Epithelial cell of esophagus (primary cell): Measurements from ENCODE around the gene KRT9.
A peak's percentile ranks its signal among the peaks of the same experiment; 100 is the strongest.
"Not testable (repeated sequence)": the region's sequence is repeated elsewhere in the genome, so short reads cannot be mapped to it uniquely, and the experiment has no call there.

Source experiments
- DNase-seq: peaks from one replicate; pipeline ENCODE4 v3.0.0; 2010; ENCODE audit warnings: low read depth
- H3K4me3 ChIP-seq: 2 replicates; pipeline ENCODE4 v1.5.1; 2011; ENCODE audit warnings: mild to moderate bottlenecking, low read length, control low read depth
- TF ChIP-seq, protein P1 (sequence below): IDR thresholded peaks from 2 replicates; pipeline ENCODE4 v1.5.1; 2011; ENCODE audit warnings: low read depth, mild to moderate bottlenecking, low read length, control low read depth, inconsistent platforms; ENCODE audit not compliant: insufficient read depth; ENCODE audit errors: missing control alignments

The KRT9 gene

DNA sequence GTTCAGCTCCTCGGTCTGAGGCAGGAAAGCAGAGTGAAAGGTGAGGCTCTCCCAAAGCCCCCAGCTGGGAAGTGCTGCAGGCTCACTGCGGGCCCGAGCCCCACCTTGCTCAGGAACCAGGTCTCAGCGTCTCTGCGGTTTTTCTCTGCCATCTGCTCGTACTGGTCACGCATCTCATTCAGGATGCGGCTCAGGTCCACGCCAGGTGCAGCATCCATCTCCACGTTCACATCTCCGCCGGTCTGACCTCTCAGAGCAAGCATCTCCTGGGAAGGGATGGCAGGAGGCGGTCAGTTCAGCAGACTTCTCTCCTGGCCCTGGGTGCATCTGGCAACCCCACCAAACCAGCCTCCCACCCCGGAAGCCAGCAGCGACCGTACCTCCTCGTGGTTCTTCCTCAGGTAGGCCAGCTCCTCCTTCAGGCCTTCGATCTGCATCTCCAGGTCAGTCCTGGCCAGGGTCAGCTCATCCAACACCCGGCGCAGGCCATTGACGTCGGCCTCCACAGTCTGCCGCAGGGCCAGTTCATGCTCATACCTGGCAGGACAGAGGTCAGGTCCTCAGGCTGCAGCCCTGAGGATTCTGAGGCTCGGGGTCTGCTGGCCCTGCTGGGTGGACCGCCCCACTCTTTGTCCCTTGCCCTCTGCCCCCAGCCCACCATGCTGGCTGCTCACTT is 39.2 kb upstream of the KRT9 start:
- peak overlapping the region; percentile 57 for H3K4me3 ChIP-seq
- TF ChIP-seq, protein P1, sequence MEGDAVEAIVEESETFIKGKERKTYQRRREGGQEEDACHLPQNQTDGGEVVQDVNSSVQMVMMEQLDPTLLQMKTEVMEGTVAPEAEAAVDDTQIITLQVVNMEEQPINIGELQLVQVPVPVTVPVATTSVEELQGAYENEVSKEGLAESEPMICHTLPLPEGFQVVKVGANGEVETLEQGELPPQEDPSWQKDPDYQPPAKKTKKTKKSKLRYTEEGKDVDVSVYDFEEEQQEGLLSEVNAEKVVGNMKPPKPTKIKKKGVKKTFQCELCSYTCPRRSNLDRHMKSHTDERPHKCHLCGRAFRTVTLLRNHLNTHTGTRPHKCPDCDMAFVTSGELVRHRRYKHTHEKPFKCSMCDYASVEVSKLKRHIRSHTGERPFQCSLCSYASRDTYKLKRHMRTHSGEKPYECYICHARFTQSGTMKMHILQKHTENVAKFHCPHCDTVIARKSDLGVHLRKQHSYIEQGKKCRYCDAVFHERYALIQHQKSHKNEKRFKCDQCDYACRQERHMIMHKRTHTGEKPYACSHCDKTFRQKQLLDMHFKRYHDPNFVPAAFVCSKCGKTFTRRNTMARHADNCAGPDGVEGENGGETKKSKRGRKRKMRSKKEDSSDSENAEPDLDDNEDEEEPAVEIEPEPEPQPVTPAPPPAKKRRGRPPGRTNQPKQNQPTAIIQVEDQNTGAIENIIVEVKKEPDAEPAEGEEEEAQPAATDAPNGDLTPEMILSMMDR: no peak

DNA sequence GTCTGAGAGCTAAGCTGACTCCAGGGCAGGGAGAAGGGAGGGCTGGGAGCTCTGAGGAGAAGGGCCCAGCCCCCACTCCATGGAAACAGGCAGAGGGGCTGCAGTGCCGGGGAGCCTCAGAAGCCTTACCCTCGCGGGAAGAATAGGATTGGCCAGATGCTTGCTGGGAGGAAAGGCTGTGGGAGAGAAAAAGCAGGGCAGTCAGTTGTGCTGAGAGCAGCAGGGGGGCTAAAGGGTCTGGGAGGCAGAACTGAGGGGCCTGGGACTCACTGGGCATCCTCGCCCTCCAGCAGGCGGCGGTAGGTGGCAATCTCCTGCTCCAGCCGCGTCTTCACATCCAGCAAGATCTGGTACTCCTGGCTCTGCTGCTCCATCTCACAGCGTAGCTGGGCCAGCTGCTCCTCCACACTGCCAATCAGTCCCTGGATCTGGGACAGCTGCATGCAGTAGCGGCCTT is 38.2 kb upstream of the KRT9 start:
- peak overlapping the region; percentile 57 for H3K4me3 ChIP-seq
- DNase-seq: not testable (repeated sequence)
- TF ChIP-seq, protein P1: peak; percentile 19

More for the DNA sequence above, 39.2 kb upstream of the KRT9 start:
- peak; percentile 47 for DNase-seq

DNA sequence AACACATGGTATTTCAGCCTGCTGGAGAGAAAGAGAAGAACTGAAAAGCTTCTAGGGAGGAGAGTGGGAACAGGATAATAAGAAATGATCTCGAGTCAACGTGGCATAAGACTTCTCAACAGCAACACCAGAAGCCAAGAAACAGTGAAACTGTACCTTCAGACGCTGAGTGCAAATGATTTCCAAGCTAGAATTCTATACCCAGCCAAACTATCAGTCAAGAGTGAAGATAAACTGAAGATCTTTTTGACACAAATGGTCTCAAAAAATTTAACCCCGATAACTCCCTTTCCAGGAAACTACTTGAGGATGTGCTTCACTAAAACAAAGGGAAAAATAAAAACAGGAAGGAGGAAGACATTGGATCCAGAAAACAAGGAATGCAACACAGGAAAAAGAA is 35.1 kb upstream of the KRT9 start:
- not testable (repeated sequence) for H3K4me3 ChIP-seq, DNase-seq

DNA sequence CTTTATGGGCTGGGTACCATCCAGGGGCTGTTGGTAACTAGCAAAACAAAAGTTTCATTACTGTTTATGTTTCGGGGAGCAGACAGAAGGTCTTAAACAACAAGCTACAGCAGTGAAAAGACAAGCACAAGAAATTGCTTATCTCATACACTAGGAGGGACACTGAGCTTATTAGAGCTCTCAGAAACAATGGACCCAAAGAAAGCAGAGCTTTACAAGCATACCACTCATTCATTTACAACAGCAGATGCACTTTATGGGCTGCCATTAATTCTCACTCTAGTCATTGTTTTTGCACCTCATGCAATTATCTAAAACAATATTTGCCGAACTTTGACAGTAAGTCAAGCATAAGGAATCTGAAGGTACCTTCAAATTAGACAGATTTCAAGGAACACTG is 30.7 kb upstream of the KRT9 start:
- TF ChIP-seq, protein P1: no peak
- H3K4me3 ChIP-seq: no peak overlapping the region
- no peak for DNase-seq

DNA sequence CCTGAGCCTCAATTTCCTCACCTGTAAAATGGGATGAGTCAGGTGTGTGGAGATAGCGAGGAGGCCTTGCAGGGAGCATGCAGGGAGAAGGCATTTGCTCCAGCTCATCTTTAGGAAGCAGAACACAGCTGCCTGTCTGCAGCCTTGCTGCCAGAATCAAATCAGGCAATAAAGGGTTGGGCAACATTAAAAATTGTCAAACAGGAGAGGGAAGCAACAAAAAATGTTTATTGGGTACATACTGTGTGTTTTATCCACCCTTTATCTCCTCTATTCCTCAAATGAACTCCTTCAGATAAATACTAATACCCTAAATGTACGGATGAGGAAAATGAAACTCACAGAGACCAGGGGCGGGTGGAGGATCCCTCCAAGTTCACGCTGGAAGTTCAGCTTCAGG is 28.5 kb upstream of the KRT9 start:
- no peak for DNase-seq
- TF ChIP-seq, protein P1: no peak
- H3K4me3 ChIP-seq: no peak overlapping the region

DNA sequence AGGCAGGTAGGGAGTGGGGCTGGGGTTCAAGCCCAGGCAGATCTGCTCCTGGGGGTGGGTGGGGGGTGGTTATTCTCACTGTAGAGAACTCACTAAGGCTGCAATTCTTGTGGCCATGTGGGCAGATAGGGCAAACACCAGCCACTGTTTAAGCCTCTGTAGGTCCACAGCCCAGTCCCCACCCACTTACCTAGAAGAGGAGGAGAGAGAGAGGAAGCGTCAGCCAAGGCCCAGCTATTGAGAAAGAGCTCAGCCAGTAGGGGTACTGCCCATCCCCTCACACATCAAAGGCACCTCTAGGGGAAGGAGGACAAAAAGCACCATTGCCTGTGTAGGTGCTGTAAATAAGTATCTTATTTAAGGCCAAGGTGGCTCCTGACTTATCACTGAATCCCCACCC is 27.8 kb upstream of the KRT9 start:
- no peak overlapping the region for H3K4me3 ChIP-seq
- no peak for DNase-seq
- TF ChIP-seq, protein P1: no peak

DNA sequence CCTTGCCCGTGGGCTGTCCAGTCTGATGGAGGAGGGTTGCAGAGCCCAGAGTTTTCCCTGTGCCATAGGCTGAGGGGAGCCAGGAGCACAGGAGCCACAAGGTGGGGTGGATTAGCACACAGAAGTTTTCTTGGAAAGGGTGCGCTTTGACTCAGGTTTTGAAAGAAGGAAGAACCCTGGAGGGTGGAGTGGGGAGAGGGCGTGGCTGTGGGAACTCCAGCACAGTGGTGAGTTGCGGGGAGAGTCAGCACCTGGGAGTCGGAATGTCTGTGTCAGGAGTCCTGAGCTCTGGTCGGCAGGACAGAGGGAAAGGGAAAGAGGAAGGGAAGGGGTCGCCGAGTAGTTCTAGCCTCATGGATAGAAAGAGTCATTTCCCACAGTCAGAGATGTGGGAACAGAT is 23.7 kb upstream of the KRT9 start:
- peak; percentile 77 for DNase-seq
- no peak overlapping the region for H3K4me3 ChIP-seq
- TF ChIP-seq, protein P1: no peak
